HG03520 (cell line): ENCODE data around the gene MTMR1.

Source experiments
- ATAC-seq: cut with Tn5 transposase; IDR thresholded peaks from one replicate; pipeline ENCODE4 v1.9.1; 2021; ENCODE audit warnings: mild to moderate bottlenecking, moderate library complexity; ENCODE audit not compliant: unreplicated experiment

The MTMR1 gene

GRCh38 chrX:150761819-150762216, 68.6 kb downstream of the MTMR1 start:
- no peak for ATAC-seq

GRCh38 chrX:150762258-150763165, 69.3 kb downstream of the MTMR1 start:
- no peak for ATAC-seq

GRCh38 chrX:150763303-150763797, 70.2 kb downstream of the MTMR1 start:
- no peak for ATAC-seq

- ATAC-seq, result no peak
Measured at GRCh38 chrX:150763810-150764209, 70.6 kb downstream of the MTMR1 start.

GRCh38 chrX:150765237-150765636, 72.0 kb downstream of the MTMR1 start:
- no peak for ATAC-seq

GRCh38 chrX:150765782-150766350, 72.7 kb downstream of the MTMR1 start:
- no peak for ATAC-seq

- ATAC-seq, result no peak
Measured at GRCh38 chrX:150766351-150767044, 73.3 kb downstream of the MTMR1 start.

- ATAC-seq, result no peak
Measured at GRCh38 chrX:150767045-150767395, 73.8 kb downstream of the MTMR1 start.

- no peak for ATAC-seq
Measured at GRCh38 chrX:150767475-150768131, 74.4 kb downstream of the MTMR1 start.

GRCh38 chrX:150768132-150768485, 74.9 kb downstream of the MTMR1 start:
- ATAC-seq, result no peak

GRCh38 chrX:150768580-150769190, 75.5 kb downstream of the MTMR1 start:
- no peak for ATAC-seq

GRCh38 chrX:150769408-150769807, 76.2 kb downstream of the MTMR1 start:
- no peak for ATAC-seq

- ATAC-seq, result no peak
Measured at GRCh38 chrX:150770623-150771022, 77.4 kb downstream of the MTMR1 start.

- no peak for ATAC-seq
Measured at GRCh38 chrX:150771116-150771515, 77.9 kb downstream of the MTMR1 start.

- ATAC-seq, result peak; percentile 69
Measured at GRCh38 chrX:150772150-150772970, 79.2 kb downstream of the MTMR1 start.

GRCh38 chrX:150773117-150773516, 79.9 kb downstream of the MTMR1 start:
- no peak for ATAC-seq

- no peak for ATAC-seq
Measured at GRCh38 chrX:150773634-150774033, 80.4 kb downstream of the MTMR1 start.

- no peak for ATAC-seq
Measured at GRCh38 chrX:150774798-150775568, 81.8 kb downstream of the MTMR1 start.
